NCI-H345 (cell line): Measurements from ENCODE around the gene COMMD6.
"Not testable (repeated sequence)": the region's sequence is repeated elsewhere in the genome, so short reads cannot be mapped to it uniquely, and the experiment has no call there.

Experiments used
- DNase-seq: peaks from one replicate; lab custom pipeline; 2025; lab: John Stamatoyannopoulos, UW

COMMD6 gene

DNA sequence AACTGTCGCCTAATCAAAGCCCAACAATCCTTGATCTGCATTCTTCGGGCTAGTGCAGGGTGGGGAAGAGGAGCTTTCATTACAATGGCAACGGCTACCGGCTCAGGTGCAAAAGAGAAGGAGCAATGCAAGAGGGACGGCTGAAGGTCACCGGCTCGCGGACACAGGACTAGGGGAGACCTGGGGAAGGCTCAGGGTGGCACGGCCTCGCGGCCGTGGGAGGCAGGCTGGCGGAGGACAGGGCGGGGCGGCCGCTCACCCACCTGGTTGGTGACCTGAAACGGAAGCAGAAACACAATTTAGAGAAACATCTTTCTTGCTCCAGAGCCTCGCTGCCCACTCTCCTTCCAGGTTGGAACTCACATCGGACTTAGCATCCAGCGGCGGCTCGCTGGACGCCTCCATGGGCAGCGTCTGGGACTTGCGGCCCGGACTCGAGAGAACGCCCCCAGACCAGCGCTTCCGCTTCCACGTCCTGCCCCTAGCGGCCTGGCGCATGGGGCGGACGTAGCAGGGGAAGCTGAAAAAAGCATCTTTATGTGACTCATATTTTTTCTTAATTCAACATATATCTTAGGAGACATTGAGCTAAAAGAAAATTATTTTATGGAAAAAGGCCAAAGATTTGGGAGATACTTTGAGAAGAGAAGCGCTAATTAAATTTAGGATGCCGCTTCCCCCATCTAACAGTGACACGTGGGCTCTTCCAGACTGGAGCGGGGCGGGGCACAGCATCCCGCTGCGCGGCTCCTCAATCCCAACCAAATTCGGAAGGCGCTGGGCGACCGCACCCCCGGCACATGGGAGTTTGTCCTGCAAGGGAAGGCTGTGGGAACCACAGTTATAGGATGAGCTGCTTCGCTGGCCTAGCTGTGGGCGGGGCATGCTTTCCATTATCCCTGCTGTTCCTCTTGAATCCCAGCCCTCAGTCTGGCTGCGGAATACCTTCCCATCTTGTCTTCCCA lies at the start of gene COMMD6:
Gene COMMD6 (minus strand): TSS at position 441 of the 965 bp plus-strand sequence. CDS start 36 bp downstream, at position 405.
- peak; percentile 92 for DNase-seq

DNA sequence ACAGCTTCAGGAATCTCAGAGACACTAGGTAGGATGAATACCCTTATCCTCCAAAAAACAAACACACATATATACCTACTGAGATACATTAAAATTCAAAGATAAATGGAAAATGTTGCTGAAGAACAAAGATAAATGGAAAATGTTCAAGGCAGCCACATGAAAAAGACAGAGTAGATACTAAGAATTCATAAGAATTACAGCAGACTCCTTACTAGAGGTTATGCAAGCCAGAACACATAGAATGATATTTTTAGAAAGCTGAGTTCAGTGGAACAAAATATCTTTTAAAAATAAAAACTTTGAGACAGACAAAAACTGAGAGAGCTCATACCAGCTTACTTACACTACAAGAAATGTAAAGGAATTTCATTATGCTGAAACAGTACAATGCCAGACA lies 47.5 kb upstream of the COMMD6 start:
- no peak for DNase-seq

DNA sequence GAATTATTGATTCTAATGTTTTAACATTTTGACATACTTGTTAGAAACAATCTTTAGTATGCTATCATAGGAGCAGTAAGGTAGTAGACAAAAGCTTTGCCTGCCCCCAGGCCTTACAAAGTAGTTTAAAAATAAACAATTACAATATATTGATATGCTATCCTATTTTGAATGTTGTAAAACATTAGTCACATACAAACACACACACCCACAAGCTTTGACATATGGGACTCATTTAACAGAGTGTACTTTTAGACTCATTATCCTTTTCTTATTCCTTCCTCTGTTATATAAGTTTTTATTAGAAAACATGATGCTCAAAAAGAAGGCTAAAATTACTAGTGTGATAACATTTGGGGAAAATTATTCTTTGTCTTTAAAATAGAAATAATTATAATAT lies 45.5 kb upstream of the COMMD6 start:
- DNase-seq = no peak

DNA sequence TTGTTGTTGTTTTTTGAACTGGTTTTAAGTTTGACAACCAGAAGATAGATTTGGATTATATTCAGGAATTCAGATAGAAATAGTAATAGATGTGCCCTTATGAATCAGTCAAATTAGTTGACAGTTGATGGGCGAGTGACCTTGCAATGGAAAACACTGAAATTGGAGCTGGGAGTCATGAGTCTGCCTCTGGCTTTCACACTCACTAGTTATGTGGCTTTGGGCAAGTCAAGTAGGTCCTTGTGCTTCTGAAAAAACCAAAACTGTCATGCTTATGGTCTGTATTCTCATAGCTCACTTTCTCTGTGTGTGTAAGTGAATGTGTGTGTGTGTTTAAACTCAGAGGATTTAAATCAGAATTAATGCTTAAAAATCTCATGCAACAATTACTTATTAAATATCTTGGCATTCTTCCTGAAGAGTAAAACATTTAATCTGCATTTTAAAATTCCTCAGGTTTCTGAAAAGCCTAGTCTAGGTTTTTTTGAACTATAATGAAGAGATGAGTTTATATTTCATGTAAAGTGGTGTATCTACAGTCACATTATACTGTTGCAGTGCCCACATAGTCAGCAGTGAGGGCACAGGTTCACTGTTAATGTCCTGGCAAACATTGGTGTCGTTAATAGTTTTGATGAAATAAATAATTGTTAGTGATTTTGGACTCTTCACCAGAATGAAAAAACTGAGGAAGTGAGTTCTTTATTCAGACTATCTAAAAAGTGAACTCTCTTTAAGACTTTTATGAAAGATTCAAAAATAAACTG lies 44.4 kb upstream of the COMMD6 start:
- no peak for DNase-seq

DNA sequence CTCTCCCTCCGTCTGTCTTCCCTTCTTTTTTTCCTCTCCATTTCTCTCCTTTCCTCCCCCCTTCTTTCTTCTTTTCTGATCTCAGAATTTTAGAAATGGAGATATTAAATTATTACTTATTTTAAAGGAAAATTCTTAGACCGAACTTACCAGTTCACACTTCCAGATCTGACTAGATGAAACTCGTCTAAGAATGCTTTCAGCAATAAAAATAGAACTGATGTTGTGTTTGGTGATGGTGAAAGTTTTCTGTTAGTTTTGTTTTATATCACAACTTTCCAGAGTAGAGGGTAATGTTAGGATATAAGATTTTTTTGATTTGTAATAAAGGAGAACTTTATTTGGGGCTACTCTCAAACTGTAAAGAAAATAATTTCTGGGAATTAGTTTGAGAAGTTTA lies 41.9 kb upstream of the COMMD6 start:
- DNase-seq = no peak

DNA sequence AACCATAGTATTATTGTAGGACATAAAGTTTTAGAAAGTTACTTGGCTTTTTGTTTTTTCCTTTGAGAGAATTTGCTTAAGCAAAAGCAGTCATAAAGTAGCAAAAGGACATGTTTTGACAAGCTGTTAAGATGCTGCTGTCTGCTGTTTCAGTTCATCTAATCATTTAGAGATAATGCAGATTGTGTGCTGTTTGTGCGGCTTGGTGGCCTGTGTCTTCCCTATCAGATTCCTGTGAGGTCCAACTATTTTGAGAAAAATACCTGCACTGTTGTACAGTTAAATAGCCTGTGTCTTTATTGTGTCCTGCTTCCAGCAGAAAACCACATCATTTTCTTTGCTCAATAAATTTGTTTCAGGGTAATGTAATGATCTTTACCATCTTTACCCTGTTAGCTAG lies 31.9 kb upstream of the COMMD6 start:
- no peak for DNase-seq

DNA sequence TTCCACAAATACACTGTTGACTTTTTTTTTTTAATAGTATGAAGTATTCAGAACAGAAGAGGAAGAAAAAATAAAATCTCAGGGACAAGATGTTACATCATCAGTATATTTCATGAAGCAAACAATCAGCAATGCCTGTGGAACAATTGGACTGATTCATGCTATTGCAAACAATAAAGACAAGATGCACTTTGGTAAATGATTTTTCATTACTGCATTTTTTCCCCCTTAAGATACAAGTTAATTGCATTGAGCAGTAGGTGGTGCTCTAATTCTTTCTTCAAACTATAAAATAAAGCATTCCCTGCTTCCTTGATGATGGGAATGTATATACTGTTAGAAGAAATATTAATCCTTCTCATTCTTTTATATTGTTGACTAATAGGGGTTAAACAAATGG lies 29.0 kb upstream of the COMMD6 start:
- DNase-seq = no peak

DNA sequence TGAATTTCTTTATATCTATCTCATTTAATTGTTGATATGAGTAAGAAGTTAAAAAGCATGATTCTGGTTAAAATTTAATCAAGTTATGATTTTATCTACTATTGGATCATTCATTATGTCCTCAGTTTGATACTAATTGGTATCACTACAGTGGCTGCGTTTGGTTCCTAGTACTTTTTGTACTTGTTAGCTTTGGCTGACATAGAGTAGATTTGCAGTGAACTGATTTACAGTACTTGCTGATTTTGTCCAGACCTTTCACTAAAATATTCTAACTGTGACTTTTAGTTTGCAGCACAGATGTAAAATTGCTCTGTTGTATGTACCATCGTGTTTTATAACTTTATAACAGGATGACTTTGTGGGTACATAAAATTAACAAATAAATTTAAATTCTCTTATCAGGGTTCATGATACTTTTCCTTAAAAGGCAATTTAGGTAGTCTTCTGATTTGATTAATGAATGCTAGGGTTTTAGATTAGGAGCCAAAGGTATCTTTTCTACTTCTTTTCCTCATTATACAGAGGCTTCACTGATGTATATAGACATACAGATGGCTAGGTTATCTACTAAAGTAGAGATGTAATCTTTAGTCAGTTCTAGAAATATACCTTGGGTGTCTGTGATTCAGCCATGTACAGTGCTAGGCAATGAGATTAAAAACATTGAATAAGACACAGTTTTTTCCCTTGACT lies 20.7 kb upstream of the COMMD6 start:
- DNase-seq = no peak

DNA sequence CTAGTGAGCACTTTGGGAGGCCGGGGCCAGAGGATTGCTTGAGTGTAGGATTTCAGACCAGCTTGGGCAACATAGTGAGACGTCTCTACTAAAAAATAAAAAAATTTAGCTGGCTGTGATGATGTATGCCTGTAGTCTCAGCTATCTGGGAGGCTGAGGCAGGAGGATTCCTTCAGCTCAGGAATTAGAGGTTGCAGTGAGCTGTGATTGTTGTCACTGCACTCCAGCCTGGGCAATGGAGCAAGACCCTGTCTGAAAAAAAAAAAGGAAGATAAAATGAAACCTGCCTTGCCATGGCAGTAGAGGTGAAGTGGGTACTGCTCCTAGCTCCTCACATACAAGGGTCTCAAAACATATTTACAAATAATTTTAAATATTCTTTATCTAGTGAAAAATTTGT lies 19.3 kb upstream of the COMMD6 start:
- DNase-seq = no peak

DNA sequence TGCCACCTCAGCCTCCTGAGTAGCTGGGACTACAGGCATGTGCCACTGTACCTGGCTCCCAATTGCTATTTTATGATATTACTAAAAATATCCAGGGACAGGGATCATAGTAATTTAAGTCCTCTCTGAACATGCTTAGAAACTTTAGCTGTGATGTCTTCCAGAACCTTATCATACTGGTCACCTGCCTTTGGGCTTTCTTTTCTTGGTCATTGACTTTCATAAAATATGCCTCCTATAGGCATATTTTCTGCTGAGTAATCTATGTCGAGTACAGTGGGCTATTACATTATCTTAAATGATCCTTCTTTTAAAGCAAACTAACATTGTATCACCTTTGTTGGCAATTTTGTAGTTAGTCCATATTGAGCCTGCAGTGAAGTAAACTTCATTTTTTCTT lies 18.2 kb upstream of the COMMD6 start:
- no peak for DNase-seq

DNA sequence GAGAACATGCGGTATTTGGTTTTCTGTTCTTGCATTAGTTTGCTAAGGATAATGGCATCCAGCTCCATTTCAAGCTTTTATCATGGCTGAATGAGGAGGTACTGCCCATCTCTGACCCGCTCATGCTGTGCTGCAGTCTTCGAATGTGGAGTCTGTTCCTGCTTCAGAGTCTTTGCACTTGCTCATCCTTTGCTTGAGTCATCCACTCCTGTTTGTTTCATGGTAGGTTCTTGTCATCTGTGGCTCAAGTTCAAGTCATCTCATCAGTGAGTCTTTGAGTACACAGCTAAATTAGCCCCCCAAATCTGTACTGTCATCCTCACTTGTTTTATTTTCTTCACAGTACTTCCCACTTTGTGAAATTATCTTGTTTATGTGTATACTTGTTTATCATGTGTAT lies 17.3 kb upstream of the COMMD6 start:
- DNase-seq = no peak

DNA sequence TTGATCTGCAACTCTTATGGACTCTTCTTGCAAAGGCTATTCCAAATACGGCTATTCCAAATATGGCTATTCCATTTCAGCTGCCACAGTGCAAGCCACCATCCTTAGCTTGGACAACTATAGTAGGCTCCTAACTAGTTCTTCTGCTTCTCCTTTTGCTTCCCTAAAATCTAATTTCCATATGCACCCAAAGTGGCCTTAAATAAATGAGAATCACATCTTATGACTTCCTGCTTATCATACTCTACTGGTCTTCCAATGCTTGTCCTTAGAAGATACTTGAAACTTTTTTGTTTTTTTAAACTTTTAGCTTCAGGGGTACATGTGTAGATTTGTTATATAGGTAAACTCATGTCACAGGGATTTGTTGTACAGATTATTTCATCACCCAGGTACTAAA lies 16.8 kb upstream of the COMMD6 start:
- DNase-seq = no peak

DNA sequence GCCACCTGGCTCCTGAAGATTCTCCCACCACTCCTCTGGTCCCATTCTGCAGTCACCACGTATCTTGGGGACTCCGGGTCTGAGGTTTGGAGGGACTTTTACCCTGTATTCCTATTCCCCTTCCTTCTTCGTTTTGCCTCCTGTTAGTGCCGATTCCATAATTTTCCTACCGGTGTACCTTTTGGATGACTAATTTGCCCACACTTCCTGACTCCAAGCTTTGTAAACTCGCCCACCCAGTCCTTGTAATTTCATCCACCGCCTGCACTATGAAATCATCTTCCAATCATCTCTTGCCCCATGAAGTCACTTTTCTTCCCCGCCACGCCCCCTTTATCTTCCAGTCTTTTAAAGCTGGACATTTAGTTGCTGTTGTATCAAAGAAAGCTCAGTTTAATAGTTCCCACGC lies 12.5 kb upstream of the COMMD6 start:
- peak; percentile 43 for DNase-seq

DNA sequence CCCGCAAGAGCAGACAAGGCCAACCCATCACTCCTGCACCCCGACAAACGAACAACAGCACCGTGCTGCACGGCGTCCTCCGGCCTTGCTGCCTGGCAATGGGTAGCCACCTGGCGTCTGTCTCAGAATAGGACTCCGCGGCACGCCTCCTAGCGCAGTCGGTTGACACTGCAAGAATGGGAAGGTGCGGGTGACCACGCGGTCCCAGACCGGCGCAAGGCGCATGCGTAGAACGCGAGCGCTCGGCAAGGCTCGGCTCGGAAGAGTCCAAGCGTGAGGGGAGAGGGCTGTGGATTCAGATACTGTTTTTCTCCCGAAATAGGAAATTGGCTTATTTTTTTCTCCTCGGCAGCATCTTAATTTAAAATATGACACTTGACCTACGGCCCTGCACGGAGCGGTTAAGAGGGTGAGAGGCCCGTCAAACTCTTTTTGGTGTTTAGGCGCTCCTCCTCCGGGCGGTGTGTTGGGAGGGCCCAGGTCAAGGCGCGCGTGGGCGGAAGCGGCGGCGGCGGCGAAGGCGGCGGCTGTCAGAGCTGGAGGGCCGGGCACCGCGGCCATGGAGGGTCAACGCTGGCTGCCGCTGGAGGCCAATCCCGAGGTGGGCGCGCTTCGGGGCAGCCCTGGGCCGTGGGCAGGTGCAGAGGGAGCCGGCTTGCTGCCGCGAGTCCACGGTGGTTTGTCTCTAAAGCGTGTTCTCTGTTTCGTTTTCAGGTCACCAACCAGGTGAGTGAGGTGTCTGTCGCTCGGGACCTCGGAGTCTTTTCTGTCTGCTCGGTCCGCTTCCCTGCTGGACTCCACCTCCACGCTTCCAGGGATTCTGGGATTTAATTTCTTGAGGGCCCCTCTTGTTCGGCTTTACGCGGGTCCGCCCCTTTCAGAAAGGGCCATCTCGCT lies 11.9 kb upstream of the COMMD6 start, which contains the start of gene UCHL3:
Gene UCHL3 (plus strand): TSS at position 530 of the 897 bp plus-strand sequence. CDS start 30 bp downstream, at position 560.
- DNase-seq = peak; percentile 98

DNA sequence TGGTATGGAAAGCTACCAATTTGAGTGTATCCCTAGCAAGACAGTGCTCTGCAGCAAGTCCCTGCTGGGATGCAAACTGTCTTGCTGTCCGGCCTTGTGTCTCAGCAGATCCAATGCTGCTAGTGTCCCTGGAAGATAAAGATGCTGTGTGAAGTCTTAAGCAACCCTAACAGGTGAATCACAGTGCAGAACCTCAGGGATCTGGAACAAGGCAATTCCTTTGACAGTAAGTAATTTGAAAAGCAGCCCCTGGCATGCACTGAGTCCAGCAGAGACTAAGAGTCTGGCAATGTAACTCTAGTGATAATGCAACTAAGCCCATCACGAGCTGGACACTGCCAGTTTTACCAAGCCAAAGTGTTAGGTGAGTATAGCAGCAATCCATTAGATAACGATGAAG lies 10.3 kb upstream of the COMMD6 start:
- DNase-seq = no peak

DNA sequence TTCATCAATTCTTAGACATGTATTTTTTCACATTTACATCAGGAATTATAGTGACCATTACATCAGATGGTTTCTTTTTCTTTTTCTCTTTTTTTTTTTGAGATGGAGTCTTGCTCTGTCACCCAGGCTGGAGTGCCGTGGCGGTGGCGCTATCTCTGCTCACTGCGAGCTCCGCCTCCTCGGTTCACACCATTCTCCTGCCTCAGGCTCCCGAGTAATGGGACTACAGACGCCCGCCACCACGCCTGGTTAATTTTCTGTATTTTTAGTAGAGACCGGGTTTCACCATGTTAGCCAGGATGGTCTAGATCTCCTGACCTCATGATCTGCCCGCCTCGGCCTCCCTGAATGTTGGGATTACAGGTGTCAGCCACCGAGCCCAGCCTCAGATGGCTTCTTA lies 7.7 kb upstream of the COMMD6 start:
- DNase-seq = not testable (repeated sequence)

DNA sequence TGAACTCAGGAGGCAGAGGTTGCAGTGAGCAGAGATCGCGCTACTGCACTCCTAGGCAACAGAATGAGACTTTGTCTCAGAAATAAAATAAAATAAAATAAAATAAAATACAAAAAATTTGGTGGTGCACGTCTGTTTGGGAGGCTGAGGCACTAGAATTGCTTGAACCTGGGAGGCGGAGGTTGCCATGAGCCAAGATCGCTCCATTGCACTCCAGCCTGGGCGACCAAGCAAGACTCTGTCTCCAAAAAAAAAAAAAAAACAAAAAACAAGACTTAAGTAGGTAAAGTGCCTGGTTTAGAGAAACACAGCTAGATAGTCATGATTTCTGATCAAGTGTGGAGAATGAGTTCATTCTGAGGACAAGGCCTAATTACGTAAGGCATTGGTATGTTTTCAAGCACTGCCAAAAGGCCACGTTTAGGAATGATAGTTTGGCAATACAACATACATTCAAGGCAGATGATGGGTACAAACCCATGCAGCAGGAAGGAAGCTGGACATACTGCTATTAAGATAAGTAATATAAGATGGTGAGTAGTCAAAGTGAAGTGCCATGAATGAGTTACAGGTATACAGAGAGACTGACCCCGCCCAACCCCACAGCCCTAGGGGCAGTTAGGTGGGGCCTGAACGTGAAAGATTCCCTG lies 7.2 kb upstream of the COMMD6 start:
- DNase-seq = no peak

DNA sequence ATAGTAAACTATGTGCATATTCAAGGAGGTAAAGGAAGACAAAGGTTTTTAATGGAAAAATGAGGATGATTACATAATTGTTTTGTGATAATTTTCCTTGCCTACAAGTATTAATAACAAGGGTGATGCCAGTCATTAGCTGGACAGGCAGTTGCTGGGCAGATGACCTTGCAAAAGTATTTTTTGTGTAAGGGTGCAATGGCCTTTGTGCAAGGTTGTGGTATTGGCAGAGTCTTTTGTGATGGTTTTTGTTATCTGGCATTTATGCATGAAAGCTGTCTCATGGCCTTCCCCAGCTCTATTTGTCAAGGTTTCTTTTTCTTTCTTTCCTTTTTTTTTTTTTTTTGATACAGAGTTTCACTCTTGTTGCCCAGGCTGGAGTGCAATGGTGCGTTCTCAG lies 4.3 kb upstream of the COMMD6 start:
- DNase-seq = no peak

DNA sequence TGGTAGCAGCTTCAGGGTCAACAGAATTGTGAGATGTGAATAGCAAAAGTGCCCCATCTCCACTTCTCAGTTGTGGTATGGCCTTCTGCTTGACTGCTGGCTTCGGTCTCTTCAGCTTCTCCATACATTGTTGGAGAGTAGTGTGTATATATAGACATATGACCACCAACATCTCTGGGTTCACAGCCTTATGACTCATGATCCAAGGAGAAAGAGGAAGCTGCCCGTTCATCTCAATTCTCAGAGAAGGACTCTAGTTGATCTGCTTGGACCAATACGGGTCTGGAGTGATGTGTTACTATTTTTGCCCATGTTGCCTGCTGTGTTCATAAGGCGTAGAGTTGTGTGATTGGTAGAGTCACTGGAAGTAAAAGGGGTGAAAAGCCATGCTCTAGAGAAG lies 3.6 kb upstream of the COMMD6 start:
- DNase-seq = no peak

DNA sequence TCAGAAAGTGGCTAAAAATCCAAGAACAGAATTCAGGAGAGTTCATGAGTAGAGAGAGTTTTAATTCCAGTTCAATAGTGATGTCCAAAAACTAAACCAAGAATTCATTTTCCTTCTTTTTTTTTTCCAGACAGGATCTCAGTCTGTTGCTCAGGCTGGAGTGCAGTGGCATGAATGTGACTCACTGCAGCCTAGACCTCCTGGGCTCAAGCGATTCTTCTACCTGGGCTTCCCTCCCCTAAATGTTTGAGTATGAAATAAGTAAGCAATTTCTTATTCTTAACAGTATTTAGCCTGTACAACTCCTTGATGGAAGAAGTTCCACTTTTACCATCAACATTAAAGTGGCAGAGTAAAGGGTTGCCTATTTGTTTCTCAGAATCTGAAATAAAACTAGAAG lies 3.8 kb downstream of the COMMD6 start:
- no peak for DNase-seq

DNA sequence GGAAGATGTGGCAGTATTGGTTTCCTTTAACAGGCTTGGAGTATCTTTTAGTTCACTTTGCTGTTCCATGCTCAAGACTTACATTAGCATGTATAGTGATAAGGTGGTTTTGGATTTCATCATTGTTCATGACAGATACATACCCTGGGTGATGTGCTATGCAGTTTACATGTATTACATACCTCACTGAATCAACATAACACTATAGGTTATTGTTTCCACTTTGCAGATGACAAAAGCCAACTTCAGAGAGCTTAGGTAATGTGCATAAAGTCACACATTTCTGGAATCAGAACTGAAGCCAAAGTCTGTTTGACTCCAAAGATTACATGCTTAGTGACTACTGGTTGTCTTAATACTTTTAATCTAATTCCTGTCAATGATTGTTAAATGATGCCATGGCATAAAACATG lies 7.1 kb downstream of the COMMD6 start:
- no peak for DNase-seq
